Natural killer cell (primary cell): ENCODE measurements around the gene PTEN. TPM values are rescaled to one million over a fixed set of nuclear protein-coding genes. Genes with fewer than 3 reads are reported as not detected.

Experiments
- ATAC-seq, 3 donors: fragments of 150-1000 bp in 2 of 3; fragments of 200-7000 bp in 1 of 3; cut with Tn5 transposase; 1 replicate in 1 of 3; 2 replicates in 2 of 3; pipeline ENCODE4 v1.10.0; 2021; ENCODE audit warnings: mild to moderate bottlenecking in 2 of 3, moderate library complexity in 2 of 3
- DNase-seq, 2 donors: peaks; one replicate each; pipeline versions ENCODE4 v3.0.0 to v3.0.0-alpha.2; 2013 to 2021; ENCODE audit warnings: mixed read lengths in 1 of 2
- H3K27ac ChIP-seq: one replicate; pipeline ENCODE4 v1.5.1; 2013; ENCODE audit warnings: mild to moderate bottlenecking, low read length
- H3K27me3 ChIP-seq: one replicate; pipeline ENCODE4 v1.6.1; 2013; ENCODE audit warnings: low read length; ENCODE audit not compliant: control insufficient read depth, insufficient read depth
- H3K36me3 ChIP-seq: one replicate; pipeline ENCODE4 v1.6.1; 2013; ENCODE audit warnings: low read length; ENCODE audit not compliant: control insufficient read depth, insufficient read depth
- H3K4me1 ChIP-seq: one replicate; pipeline ENCODE4 v1.6.1; 2013; ENCODE audit warnings: low read length; ENCODE audit not compliant: control insufficient read depth, insufficient read depth
- H3K4me3 ChIP-seq: one replicate; pipeline ENCODE4 v1.5.1; 2013; ENCODE audit warnings: low read length
- H3K9me3 ChIP-seq: one replicate; pipeline ENCODE4 v1.6.1; 2013; ENCODE audit warnings: low read length; ENCODE audit not compliant: control insufficient read depth, insufficient read depth
- H3K27ac Mint-ChIP-seq, 2 donors: one replicate each; pipeline ENCODE4 v1.8.0; 2022; ENCODE audit warnings: mild to moderate bottlenecking in 2 of 2, mixed read lengths in 2 of 2, moderate library complexity in 1 of 2
- H3K27me3 Mint-ChIP-seq, 2 donors: one replicate each; pipeline ENCODE4 v1.8.0; 2022; ENCODE audit warnings: low read depth in 2 of 2, mixed read lengths in 2 of 2
- H3K36me3 Mint-ChIP-seq: one replicate; pipeline ENCODE4 v1.8.0; 2022; ENCODE audit warnings: mixed read lengths
- H3K4me1 Mint-ChIP-seq, 2 donors: one replicate each; pipeline ENCODE4 v1.8.0; 2022; ENCODE audit warnings: mixed read lengths in 2 of 2
- H3K4me3 Mint-ChIP-seq: one replicate; pipeline ENCODE4 v1.8.0; 2022; ENCODE audit warnings: mild to moderate bottlenecking, moderate library complexity, mixed read lengths
- H3K9me3 Mint-ChIP-seq, 2 donors: one replicate each; pipeline ENCODE4 v1.8.0; 2022; ENCODE audit warnings: mixed read lengths in 2 of 2
- CTCF ChIP-seq: fragments of 200-600 bp; IDR thresholded peaks from one replicate; pipeline ENCODE4 v1.8.0; 2022; ENCODE audit warnings: antibody characterized with exemption
- WGBS: methylation state at CpG from one replicate; pipeline ENCODE4 v1.1.7; 2013; ENCODE audit warnings: missing lambda C conversion rate; ENCODE audit not compliant: insufficient coverage; 5-methylcytosine and 5-hydroxymethylcytosine counted together
- intact Hi-C: fragments of 100-400 bp; cut with micrococcal nuclease; formaldehyde crosslinking; loops from one replicate; pipeline ENCODE4 v1.14.2; 2022
- total RNA-seq, 4 donors: library from RNA; stranded (reverse); fragments of 120-200 nt in 1 of 4; gene quantifications; one replicate each; pipeline versions ENCODE4 v1.2.3 to v1.2.4, GENCODE V29; 2013 to 2022

PTEN gene
- total RNA-seq, 3 donors from 2014 or later (not counting 1 experiment from before 2014, with no cell fraction given), result 107 to 142 (median 121) TPM

GRCh38 chr10:87925570-87925969, 62.1 kb downstream of the PTEN start:
- H3K4me3 Mint-ChIP-seq, result no peak overlapping the region
- no peak overlapping the region for H3K27ac ChIP-seq

GRCh38 chr10:87927091-87927490, 63.7 kb downstream of the PTEN start:
- intact Hi-C loops, result loop anchor here (5.0 kb wide), 1 partner anchor 65 kb away; the partner anchor contains the start of genes KLLN and PTEN
- Mint-ChIP-seq H3K36me3 (peaks cover 11% of the 10 kb centered on the region), H3K4me1 (peaks cover 79 to 90% of the 10 kb centered on the region in 2 donors), H3K27ac (peak overlapping the region; percentile 7 to 15), H3K27me3 (no peaks in the 10 kb centered on the region), H3K9me3 (no peaks in the 10 kb centered on the region), H3K4me3 (no peak overlapping the region)
- WGBS, result 50% methylated on average over 1 of the region's 2 CpGs
- no peaks in the 10 kb centered on the region for H3K27me3 ChIP-seq
- no peak overlapping the region for H3K27ac ChIP-seq
- TF ChIP-seq CTCF, result no peak
- no peak for DNase-seq
- peaks cover 12% of the 10 kb centered on the region for H3K36me3 ChIP-seq
- peaks cover 2% of the 10 kb centered on the region for H3K4me1 ChIP-seq
- no peak for ATAC-seq
- no peak overlapping the region for H3K4me3 ChIP-seq
- no peaks in the 10 kb centered on the region for H3K9me3 ChIP-seq

More at GRCh38 chr10:87925570-87925969, 62.1 kb downstream of the PTEN start:
- 67% methylated on average over 2 of the region's 2 CpGs for WGBS
- Mint-ChIP-seq H3K27me3 (no peaks in the 10 kb centered on the region), H3K36me3 (peaks cover 11% of the 10 kb centered on the region), H3K9me3 (no peaks in the 10 kb centered on the region), H3K4me1 (peaks cover 82 to 88% of the 10 kb centered on the region in 2 donors), H3K27ac (peak overlapping the region; percentile 7 to 25)
- ATAC-seq (no peak), DNase-seq (no peak)
- TF ChIP-seq CTCF, result no peak
- no peaks in the 10 kb centered on the region for H3K27me3 ChIP-seq
- intact Hi-C loops, result loop anchor here (5.0 kb wide), 1 partner anchor 63 kb away; the partner anchor contains the start of genes KLLN and PTEN
- H3K36me3 ChIP-seq, result peaks cover 12% of the 10 kb centered on the region
- no peak overlapping the region for H3K4me3 ChIP-seq
- peaks cover 6% of the 10 kb centered on the region for H3K4me1 ChIP-seq
- H3K9me3 ChIP-seq, result no peaks in the 10 kb centered on the region

GRCh38 chr10:87928996-87929395, 65.6 kb downstream of the PTEN start:
- 50% methylated on average over 1 of the region's 3 CpGs for WGBS
- no peak overlapping the region for H3K27ac ChIP-seq
- H3K27ac Mint-ChIP-seq, result peak overlapping the region; percentile 21 to 41

More at GRCh38 chr10:87928996-87929395, 65.6 kb downstream of the PTEN start:
- no peak overlapping the region for H3K4me3 Mint-ChIP-seq
- no peak overlapping the region for H3K4me3 ChIP-seq
- DNase-seq (no peak), ATAC-seq (peak in 2 of 3 donors; percentile 35 to 37)
- H3K36me3 Mint-ChIP-seq, result peaks cover 11% of the 10 kb centered on the region
- no peaks in the 10 kb centered on the region for H3K27me3 Mint-ChIP-seq
- no peaks in the 10 kb centered on the region for H3K9me3 Mint-ChIP-seq
- no peaks in the 10 kb centered on the region for H3K9me3 ChIP-seq
- peaks cover 15% of the 10 kb centered on the region for H3K36me3 ChIP-seq
- intact Hi-C loops, result loop anchor here (5.0 kb wide), 1 partner anchor 67 kb away; the partner anchor contains the start of genes KLLN and PTEN
- no peaks in the 10 kb centered on the region for H3K4me1 ChIP-seq
- no peaks in the 10 kb centered on the region for H3K27me3 ChIP-seq
- TF ChIP-seq CTCF, result no peak
- H3K4me1 Mint-ChIP-seq, result peaks cover 73 to 90% of the 10 kb centered on the region in 2 donors
